ENCODE measurements around the gene ENOPH1.

ENOPH1 gene

DNA sequence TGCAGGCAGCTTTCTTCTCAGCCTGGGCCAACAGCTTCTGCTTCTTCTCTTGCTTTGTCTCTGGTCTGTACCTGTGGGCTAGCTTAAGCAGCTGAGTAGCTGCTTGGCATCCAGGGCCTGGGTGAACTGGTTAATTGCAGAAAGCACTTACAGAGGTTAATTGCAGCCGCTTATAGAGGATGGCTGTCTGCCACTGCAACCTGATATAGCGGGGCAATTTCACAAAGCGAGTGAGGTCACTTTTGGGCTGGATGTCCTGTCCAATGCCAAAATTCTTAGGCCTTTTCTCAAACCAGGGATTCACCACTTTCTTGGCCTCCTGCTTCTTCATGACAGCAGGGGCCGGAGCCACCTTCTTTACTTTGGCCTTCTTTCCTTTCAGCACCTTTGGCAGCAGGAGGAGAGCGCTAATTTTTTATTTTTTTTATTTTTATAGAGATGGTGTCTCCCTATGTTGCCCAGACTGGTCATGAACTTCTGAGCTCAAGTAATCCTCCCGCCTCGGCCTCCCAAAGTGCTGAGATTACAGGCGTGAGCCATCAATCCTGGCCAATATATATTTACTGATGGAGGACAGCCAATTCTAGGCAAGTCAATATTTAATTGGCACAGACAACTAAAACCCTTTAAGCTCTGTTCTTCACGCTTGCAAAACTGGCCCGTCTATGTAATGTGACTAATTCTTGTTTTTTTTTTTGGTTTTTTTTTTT is 61.0 kb downstream of the ENOPH1 start (continued):
- TF ChIP-seq, protein P1, sequence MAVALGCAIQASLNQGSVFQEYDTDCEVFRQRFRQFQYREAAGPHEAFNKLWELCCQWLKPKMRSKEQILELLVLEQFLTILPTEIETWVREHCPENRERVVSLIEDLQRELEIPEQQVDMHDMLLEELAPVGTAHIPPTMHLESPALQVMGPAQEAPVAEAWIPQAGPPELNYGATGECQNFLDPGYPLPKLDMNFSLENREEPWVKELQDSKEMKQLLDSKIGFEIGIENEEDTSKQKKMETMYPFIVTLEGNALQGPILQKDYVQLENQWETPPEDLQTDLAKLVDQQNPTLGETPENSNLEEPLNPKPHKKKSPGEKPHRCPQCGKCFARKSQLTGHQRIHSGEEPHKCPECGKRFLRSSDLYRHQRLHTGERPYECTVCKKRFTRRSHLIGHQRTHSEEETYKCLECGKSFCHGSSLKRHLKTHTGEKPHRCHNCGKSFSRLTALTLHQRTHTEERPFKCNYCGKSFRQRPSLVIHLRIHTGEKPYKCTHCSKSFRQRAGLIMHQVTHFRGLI (tag by site-specific recombination; IDR thresholded peaks at IDR 0.05): peak; percentile 12; the same call in 1 of the 2 replicates
- TF ChIP-seq ZNF24 (tag by site-specific recombination; IDR thresholded peaks at IDR 0.05) (no peak), ZNF600 (tag by site-specific recombination; IDR thresholded peaks at IDR 0.05) (no peak), GFI1B (tag by site-specific recombination; IDR thresholded peaks at IDR 0.05) (no peak), ZNF658 (tag by site-specific recombination; IDR thresholded peaks at IDR 0.05) (no peak), ZBTB21 (tag by site-specific recombination; IDR thresholded peaks at IDR 0.05) (0 out of 2 replicates have a peak, but pooled peaks have one; percentile 14), ZXDB (tag by site-specific recombination; IDR thresholded peaks at IDR 0.05) (no peak), ZNF266 (tag by site-specific recombination; IDR thresholded peaks at IDR 0.05; ENCODE audit: low read depth) (no peak), GLI4 (tag by site-specific recombination; IDR thresholded peaks at IDR 0.05) (no peak), ZNF214 (tag by site-specific recombination; IDR thresholded peaks at IDR 0.05; ENCODE audit: borderline replicate concordance) (no peak), ZNF155 (tag by site-specific recombination; IDR thresholded peaks at IDR 0.05) (no peak), ZNF146 (tag by site-specific recombination; IDR thresholded peaks at IDR 0.05) (no peak), ZFP69B (tag by site-specific recombination; IDR thresholded peaks at IDR 0.05) (no peak), REPIN1 (tag by site-specific recombination; IDR thresholded peaks at IDR 0.05; ENCODE audit: low read depth) (no peak), FEZF1 (tag by site-specific recombination; IDR thresholded peaks at IDR 0.05) (peak; percentile 37; the same call in 1 of the 2 replicates), ZSCAN23 (tag by site-specific recombination; IDR thresholded peaks at IDR 0.05) (0 out of 2 replicates have a peak, but pooled peaks have one; percentile 4), IKZF3 (tag by site-specific recombination; IDR thresholded peaks at IDR 0.05) (no peak), ZNF404 (tag by site-specific recombination; IDR thresholded peaks at IDR 0.05) (no peak), ZNF121 (tag by site-specific recombination; IDR thresholded peaks at IDR 0.05) (no peak)
- TF ChIP-seq, protein P2, sequence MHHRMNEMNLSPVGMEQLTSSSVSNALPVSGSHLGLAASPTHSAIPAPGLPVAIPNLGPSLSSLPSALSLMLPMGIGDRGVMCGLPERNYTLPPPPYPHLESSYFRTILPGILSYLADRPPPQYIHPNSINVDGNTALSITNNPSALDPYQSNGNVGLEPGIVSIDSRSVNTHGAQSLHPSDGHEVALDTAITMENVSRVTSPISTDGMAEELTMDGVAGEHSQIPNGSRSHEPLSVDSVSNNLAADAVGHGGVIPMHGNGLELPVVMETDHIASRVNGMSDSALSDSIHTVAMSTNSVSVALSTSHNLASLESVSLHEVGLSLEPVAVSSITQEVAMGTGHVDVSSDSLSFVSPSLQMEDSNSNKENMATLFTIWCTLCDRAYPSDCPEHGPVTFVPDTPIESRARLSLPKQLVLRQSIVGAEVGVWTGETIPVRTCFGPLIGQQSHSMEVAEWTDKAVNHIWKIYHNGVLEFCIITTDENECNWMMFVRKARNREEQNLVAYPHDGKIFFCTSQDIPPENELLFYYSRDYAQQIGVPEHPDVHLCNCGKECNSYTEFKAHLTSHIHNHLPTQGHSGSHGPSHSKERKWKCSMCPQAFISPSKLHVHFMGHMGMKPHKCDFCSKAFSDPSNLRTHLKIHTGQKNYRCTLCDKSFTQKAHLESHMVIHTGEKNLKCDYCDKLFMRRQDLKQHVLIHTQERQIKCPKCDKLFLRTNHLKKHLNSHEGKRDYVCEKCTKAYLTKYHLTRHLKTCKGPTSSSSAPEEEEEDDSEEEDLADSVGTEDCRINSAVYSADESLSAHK (tag by site-specific recombination; IDR thresholded peaks at IDR 0.05): 0 out of 2 replicates have a peak, but pooled peaks have one; percentile 10
- TF ChIP-seq, protein P3, sequence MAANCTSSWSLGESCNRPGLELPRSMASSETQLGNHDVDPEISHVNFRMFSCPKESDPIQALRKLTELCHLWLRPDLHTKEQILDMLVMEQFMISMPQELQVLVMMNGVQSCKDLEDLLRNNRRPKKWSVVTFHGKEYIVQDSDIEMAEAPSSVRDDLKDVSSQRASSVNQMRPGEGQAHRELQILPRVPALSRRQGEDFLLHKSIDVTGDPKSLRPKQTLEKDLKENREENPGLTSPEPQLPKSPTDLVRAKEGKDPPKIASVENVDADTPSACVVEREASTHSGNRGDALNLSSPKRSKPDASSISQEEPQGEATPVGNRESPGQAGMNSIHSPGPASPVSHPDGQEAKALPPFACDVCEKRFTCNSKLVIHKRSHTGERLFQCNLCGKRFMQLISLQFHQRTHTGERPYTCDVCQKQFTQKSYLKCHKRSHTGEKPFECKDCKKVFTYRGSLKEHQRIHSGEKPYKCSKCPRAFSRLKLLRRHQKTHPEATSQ (tag by site-specific recombination; IDR thresholded peaks at IDR 0.05): no peak
- TF ChIP-seq, protein P4, sequence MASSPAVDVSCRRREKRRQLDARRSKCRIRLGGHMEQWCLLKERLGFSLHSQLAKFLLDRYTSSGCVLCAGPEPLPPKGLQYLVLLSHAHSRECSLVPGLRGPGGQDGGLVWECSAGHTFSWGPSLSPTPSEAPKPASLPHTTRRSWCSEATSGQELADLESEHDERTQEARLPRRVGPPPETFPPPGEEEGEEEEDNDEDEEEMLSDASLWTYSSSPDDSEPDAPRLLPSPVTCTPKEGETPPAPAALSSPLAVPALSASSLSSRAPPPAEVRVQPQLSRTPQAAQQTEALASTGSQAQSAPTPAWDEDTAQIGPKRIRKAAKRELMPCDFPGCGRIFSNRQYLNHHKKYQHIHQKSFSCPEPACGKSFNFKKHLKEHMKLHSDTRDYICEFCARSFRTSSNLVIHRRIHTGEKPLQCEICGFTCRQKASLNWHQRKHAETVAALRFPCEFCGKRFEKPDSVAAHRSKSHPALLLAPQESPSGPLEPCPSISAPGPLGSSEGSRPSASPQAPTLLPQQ (tag by site-specific recombination; IDR thresholded peaks at IDR 0.05): no peak
- TF ChIP-seq, protein P5, sequence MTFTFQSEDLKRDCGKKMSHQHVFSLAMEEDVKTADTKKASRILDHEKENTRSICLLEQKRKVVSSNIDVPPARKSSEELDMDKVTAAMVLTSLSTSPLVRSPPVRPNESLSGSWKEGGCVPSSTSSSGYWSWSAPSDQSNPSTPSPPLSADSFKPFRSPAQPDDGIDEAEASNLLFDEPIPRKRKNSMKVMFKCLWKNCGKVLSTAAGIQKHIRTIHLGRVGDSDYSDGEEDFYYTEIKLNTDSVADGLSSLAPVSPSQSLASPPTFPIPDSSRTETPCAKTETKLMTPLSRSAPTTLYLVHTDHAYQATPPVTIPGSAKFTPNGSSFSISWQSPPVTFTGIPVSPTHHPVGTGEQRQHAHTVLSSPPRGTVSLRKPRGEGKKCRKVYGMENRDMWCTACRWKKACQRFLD (tag by site-specific recombination; IDR thresholded peaks at IDR 0.05): no peak
- TF ChIP-seq, protein P6, sequence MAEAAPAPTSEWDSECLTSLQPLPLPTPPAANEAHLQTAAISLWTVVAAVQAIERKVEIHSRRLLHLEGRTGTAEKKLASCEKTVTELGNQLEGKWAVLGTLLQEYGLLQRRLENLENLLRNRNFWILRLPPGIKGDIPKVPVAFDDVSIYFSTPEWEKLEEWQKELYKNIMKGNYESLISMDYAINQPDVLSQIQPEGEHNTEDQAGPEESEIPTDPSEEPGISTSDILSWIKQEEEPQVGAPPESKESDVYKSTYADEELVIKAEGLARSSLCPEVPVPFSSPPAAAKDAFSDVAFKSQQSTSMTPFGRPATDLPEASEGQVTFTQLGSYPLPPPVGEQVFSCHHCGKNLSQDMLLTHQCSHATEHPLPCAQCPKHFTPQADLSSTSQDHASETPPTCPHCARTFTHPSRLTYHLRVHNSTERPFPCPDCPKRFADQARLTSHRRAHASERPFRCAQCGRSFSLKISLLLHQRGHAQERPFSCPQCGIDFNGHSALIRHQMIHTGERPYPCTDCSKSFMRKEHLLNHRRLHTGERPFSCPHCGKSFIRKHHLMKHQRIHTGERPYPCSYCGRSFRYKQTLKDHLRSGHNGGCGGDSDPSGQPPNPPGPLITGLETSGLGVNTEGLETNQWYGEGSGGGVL (tag by site-specific recombination; IDR thresholded peaks at IDR 0.05): no peak
- TF ChIP-seq, protein P7, sequence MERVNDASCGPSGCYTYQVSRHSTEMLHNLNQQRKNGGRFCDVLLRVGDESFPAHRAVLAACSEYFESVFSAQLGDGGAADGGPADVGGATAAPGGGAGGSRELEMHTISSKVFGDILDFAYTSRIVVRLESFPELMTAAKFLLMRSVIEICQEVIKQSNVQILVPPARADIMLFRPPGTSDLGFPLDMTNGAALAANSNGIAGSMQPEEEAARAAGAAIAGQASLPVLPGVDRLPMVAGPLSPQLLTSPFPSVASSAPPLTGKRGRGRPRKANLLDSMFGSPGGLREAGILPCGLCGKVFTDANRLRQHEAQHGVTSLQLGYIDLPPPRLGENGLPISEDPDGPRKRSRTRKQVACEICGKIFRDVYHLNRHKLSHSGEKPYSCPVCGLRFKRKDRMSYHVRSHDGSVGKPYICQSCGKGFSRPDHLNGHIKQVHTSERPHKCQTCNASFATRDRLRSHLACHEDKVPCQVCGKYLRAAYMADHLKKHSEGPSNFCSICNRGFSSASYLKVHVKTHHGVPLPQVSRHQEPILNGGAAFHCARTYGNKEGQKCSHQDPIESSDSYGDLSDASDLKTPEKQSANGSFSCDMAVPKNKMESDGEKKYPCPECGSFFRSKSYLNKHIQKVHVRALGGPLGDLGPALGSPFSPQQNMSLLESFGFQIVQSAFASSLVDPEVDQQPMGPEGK (tag by site-specific recombination; IDR thresholded peaks at IDR 0.05): peak; percentile 54

All from HEK293 (cell line).